ENCODE data around the gene CSPG5.
A peak's percentile ranks its signal among the peaks of the same experiment; 100 is the strongest.

Gene CSPG5

DNA sequence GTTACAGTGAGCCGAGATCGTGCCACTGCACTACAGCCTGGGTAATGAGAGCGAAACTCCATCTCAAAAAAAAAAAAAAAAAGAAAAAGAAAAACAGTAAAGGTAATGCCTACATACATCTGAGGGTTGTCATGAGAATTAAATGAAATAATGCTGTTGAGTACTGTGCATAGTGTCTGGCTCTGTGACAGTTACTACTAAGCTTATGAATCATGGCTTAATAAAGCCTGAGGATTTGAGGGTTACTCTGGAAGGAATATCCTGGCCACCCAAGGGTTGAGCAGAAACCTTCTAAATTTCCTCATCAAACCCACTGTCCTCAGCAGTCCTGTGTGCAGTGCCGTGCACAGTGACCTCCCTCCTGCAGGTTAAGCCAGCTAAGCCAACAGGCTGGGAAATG, 38.4 kb downstream of the CSPG5 start:
- no peak for DNase-seq (ENCODE audit: low read depth in 2 of 2)

DNA sequence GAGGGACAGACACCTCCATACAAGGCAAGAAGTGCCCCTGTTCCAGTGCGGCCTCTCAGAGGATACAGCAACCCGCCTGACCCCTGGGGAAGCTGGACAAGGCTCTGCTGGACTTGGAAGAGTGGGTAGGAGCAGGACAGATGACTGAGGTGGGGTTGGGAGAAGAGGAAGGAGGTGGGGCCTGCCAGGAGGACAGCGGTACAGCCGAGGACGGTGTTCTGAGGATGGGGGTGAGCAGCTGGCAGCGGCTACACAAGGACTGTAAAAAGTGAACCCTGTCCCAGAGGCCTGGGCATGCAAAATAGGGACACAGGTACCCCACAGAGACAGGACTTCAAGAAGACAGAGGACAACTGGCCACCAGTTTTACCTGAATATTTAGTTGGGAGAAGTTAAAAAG, 41.7 kb downstream of the CSPG5 start:
- DNase-seq (ENCODE audit: low read depth in 2 of 2): no peak

DNA sequence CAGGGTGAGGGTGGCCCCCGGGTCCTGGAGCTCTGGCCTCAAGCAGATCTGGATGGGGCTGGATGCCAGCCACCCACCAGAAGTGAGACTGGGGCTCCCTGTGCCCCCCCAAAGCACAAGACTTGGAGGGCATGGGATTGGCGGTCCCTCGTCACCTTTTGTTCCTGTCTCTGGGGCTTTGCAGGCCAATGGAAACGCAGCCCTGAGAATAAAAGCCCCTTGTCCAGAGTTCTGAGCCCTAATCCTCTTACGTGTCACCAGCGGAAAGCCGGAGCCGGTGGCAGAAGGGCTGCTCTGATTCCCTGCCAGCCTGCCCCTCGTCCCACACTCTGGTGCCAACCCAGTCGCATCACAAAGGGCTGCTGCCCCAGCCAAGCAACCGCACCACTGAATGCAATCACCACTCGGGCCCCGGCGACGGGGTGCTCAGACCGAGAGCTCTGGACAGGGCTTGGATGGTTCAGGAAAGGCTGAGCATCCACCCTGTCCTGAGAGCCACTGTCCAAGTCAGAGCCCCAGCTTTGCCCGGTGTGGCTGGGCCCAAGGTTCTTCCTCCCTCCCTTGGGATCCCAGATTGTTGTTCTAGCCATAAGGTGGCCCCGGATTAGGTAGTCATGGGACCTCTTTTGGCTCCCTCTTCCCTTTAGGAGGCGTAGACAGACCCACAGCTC, 42.3 kb downstream of the CSPG5 start:
- no peak for DNase-seq (ENCODE audit: low read depth in 2 of 2)

DNA sequence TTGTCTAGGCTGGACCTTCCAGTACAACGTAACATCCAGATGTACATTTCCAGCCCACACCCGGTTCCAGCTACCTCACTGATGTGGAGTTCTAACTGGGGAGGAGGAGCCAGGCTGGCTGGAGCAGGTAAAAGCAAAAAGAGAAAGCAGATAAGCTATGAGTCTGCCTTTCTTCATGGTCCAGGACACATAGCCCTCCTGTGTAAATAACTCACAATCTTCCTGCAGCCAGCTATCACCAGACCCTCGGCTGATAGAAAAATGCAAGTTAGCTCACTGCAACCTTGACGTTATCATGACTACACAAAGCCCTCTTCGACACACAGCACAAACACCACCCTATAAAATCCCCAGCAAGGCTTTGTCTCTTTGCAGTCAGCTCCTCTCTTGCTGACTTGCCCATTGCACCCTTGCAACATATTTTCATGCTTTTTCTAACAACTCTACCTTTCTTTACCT, 44.6 kb downstream of the CSPG5 start:
- no peak for DNase-seq (ENCODE audit: low read depth in 2 of 2)

DNA sequence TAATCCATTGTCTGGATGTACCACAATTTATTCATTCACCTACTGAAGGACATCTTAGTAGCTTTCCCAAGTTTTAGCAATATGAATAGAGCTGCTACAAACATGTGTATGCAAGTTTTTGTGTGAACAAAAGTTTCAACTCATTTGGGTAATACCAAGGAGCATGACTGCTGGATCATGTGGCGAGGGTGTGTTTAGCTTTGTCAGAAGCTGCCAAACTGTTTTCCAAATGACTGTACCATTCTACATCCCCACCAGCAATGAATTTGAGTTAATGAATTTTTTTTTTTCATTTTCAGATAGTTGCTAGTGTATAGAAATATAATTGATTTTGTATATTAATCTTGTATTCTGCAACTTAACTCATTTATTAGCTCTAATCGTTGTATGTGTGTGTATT, 45.2 kb downstream of the CSPG5 start:
- no peak for DNase-seq (ENCODE audit: low read depth in 2 of 2)

DNA sequence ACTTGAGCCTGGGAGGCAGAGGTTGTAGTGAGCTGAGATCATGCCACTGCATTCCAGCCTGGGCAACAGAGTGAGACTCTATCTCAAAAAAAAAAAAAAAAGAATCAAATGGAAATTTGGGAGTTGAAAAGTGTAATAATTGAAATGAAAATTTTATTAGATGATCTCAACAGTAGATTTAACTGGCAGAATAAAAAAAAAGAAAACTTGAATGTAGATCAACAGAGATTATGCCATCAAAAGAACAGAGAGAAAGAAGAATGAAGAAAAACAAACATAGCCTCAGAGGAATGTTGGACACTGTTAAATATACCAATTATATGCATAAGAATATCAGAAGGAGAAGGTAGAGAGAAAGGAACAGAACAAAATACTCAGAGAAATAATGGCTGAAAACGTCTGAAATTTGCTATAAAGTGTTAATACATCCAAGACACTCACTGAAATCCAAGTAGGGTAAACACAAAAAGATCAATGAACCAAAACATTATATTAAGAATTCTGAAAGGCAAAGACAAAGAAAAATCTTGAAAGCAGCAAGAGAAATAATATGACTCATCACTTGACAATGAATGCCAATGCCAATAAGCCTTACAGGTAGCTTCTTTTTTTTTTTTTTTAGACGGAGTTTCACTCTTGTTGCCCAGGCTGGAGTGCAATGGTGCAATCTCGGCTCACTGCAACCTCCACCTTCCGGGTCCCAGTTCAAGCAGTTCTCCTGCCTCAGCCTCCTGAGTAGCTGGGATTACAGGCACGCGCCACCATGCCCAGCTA, 50.5 kb downstream of the CSPG5 start:
- no peak for DNase-seq (ENCODE audit: low read depth in 2 of 2)

DNA sequence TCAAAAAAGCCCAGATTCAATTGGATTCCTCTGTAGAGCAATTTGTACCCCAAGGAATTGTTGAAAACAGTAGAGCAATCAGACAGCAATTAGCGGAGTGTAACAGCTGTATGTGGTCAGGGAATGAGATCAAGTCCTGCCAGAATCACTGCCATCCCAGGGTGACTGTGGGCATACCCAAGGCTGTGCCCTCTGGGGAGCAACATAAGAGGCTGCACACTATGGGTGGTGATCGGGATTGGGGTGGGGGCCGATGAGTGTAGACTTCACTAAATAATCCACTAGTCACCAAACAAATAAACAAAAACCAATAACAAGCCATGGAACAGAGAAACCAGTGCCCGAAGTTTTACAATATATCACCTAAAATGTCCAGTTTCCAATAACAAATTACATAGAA, 53.0 kb downstream of the CSPG5 start:
- DNase-seq (ENCODE audit: low read depth in 2 of 2): no peak

DNA sequence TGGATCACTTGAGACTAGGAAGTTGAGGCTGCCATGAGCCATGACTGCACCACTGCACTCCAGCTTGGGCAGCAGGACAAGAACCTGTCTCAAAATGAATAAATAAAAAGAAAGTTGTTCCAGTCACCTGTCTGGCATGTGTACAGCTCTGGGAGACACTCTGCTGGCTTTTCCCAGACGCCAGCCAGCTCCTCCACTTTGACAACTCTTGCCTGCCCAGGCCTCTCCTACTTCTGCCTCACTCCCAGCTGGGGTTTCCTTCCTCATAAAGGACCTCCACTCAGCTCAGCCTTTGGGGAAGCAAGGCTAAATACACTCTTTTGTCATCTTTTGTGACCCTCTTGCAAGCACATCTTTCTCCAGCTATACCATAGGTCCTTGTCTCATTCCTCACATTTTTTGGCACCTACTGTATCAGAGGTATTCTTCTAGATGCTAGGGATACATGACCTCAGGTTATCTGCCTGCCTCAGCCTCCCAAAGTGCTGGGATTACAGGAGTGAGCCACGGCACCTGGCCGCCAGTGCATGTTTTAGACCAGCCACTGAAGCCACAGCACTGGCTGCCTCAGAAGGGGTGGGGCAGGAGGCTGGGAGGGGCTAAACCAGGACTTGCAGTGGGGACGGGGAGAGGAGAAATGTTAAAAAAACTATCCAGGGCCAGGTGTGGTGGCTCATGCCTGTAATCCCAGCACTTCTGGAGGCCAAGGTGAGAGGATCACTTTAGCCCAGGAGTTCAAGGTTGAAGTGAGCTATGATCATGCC, 55.2 kb downstream of the CSPG5 start:
- DNase-seq (ENCODE audit: low read depth in 2 of 2): no peak

DNA sequence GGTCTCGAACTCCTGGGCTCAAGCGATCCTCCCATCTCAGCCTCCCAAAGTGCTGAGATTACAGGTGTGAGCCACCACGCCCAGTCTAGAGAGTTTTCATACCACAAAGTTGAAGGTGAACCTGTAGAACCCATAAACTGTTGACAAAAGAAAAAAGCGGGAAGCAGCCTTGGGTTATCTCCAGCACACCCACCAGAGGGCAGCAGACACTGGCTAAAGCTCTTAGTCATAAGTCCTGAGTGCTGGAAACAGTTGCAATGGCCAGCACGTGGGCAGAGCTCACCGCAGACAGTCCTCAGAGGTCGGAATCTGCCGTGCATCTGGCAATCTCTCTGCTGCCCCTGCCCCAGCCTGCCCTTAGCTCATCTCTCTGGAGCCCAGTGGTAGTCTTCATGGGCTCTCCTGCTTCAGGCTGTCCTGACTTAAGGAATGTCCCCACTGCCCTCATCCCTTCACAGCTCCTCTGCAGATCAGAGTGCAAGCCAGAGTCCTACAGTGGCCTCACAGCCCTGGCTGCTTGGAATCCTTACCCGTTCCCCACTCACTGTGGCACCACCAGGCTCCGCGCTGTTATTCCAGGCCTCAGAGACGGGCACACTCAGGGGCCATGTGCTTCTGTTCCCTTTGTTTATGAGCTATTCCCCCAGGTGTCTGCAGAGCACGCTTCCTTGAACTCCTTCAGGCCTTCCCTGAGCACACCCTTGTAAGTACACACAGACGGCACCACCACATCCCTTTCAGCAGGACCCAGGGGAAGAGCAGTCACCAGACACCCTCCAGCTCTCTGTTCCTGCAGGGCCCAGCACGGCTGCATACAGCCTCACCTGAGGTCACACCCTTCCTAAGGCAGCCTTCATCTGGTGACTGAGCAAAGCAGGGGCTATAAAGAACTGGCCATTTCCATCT, 56.3 kb downstream of the CSPG5 start:
- peak; percentile 20 to 38 for DNase-seq (ENCODE audit: low read depth in 2 of 2)

DNA sequence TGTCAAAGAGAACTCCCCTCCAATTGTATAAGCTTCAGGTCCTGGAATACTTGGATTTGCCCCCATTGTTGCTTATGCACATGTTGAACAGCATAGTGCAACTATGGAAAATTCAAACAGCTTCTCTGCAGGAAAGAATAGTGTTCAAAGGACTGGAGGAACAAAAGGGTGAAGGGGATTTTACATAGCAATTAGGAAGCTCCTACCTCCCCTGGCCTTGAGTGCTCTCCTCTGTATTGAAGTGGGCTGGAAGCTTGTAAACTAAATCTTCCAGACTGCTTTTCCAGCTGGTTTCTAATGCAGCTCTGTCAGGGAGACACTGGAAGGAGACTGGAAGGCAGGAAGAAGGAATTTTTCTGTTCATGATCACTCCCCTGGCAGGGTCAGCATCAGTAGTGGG, 57.9 kb downstream of the CSPG5 start:
- no peak for DNase-seq (ENCODE audit: low read depth in 2 of 2)

DNA sequence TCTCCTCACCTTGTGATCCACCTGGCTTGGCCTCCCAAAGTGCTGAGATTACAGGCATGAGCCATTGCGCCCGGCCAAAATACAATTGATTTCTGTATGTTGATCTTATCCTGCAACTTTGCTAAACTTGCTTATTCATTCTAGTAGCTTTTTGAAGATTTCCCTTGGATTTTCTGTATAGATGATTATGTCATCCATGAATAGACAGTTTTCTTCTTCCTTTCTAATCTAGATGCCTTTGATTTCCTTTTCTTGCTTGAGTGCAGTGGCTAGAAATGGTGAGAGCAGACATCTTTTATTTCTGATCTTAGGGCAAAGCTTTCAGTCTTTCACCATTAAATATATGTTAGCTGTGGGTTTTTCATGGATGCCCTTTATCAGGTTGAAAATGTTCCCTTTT, 60.7 kb downstream of the CSPG5 start:
- DNase-seq (ENCODE audit: low read depth in 2 of 2): no peak

DNA sequence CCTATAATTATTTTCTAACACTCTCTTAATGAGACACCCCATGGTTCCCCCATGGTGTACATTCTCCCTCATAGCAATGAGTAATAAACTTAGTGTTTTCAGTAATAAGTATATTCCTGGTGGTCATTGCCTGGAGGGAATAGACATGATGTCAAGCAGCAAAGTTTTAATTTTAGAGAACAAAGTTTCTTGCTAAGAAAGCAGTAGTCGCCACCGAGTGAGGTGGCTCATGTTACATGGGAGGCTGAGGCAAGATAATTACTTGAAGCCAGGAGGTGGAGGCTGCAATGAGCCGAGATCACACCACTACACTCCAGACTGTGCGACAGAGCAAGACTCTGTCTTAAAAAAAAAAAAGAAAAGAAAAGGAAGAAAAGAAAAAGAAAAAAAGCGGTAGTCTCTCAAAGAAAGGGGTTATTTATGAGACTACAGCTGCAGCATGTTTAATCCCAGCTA, 62.8 kb downstream of the CSPG5 start:
- DNase-seq (ENCODE audit: low read depth in 2 of 2): no peak

DNA sequence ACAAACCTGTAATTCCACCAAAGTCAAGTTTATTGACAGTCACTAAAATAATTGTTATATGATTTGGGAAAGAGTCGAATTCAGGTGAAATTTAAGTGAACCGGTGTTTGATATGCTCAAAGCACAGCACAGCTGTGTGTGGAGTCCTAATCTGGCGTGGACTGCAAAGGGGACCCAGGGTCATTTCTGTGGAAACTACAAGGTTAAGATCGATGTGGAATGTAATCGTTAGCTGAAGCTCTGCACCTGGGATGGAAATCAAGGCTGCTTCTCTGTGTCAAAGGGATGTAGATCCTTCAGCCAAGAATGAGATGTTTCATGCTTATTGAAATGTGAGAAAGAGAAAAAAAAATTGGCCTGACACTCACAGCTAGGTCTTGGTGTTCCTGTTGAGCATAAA, 63.6 kb downstream of the CSPG5 start:
- DNase-seq (ENCODE audit: low read depth in 2 of 2): no peak

DNA sequence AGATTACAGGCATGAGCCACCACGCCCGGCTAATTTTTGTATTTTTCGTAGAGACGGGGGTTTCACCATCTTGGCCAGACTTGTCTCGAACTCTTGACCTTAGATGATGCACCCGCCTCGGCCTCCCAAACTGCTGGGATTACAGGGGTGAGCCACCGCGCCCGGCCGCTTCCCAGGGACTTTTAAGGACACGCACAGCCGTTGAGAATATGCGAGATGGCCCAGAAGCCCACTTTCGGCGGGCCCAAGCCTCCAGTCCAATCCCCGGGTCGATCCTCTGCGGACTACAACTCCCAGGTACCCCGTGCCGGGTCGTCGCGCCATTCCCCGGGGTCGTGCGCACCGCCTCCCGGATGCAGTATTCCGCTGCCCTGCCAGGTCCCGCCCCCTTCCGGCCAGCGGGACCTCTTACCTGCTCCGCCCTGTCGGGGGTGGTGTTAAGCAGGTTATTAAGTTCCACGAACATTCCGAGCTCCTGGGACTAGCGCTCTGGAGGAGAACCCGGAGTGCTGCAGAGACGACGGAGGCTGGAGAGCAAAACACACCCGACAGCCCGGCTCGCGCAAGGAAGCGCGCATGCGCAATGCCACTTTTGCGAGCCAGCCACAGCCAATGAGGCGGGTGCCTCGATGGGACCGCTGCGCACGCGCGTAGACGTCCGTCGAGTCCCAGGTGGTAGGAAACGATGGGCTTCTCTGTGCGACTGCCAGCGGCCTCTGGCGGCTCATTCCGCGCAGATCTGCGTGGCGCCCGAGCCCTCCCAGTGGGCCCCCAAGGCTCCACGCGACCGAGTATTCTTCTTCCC, 65.3 kb downstream of the CSPG5 start, which contains the start of gene ELP6:
Gene ELP6 (minus strand): TSS at position 588 of the 805 bp plus-strand sequence. CDS start 122 bp downstream, at position 466.
- DNase-seq (ENCODE audit: low read depth in 2 of 2): peak; percentile 93 to 94

DNA sequence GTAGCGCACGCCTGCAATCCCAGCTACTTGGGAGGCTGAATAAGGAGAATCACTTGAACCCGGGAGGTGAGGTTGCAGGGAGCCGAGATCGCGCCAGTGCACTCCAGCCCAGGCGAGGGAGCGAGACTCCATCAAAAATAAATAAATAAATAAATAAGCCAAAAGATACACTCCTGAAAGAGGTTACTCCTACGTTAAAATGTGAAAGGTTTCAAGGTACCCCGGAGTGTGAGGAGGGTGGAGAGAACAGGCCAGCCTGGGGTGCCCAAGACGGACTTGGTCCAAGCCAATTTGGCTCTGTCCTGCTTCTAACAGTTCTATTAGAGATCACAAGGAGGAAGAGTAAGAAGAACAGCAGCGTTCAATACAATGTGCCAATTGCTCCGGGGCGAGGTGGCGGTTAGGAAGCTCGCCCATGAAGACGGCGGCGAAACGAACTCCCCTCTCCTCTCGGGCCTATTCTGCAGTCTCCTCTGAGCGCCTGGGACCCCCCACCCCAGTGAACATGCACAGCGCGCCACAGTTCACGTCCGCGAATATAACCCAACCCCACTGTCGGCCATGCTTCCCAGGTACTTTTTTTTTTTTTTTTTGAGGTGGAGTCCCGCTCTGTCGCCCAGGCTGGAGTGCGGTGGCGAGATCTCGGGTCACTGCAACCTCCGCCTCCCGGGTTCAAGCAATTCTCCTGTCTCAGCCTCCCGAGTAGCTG, 66.1 kb downstream of the CSPG5 start:
- no peak for DNase-seq (ENCODE audit: low read depth in 2 of 2)
